SK-N-SH treated with all-trans-retinoic acid at 6 μM for 48 hours (cell line): Measurements from ENCODE around the gene PLEKHF1.

Source experiments
- ATAC-seq: fragments of 200-7000 bp; cut with Tn5 transposase; 3 replicates; pipeline ENCODE4 v1.9.1; 2020; ENCODE audit warnings: mild to moderate bottlenecking, moderate library complexity
- ARNTL ChIP-seq: fragments of 450-650 bp; formaldehyde crosslinking; IDR thresholded peaks from 2 replicates; pipeline ENCODE4 v1.5.0; 2020; ENCODE audit warnings: low read depth, mild to moderate bottlenecking, moderate library complexity, borderline replicate concordance
- BACH2 ChIP-seq: fragments of 250-450 bp; sonication (Bioruptor Pico); IDR thresholded peaks from 2 replicates; pipeline ENCODE4 v1.9.0; 2021; ENCODE audit warnings: mild to moderate bottlenecking, borderline replicate concordance
- CREB5 ChIP-seq: fragments of 250-450 bp; sonication (Bioruptor Pico); IDR thresholded peaks from 2 replicates; pipeline ENCODE4 v1.5.1; 2020; ENCODE audit warnings: low read depth, mild to moderate bottlenecking, moderate library complexity
- CSDC2 ChIP-seq: fragments of 250-450 bp; sonication (Bioruptor Pico); IDR thresholded peaks from 2 replicates; pipeline ENCODE4 v1.5.0; 2020; ENCODE audit warnings: mild to moderate bottlenecking, moderate library complexity
- CSRNP3 ChIP-seq: fragments of 250-450 bp; sonication (Bioruptor Pico); IDR thresholded peaks from 2 replicates; pipeline ENCODE4 v1.5.1; 2021; ENCODE audit warnings: mild to moderate bottlenecking, moderate library complexity
- ESRRG ChIP-seq: fragments of 250-450 bp; sonication (Bioruptor Pico); IDR thresholded peaks from 2 replicates; pipeline ENCODE4 v1.6.1; 2021; ENCODE audit warnings: mild to moderate bottlenecking
- GLIS3 ChIP-seq: fragments of 250-450 bp; sonication (Bioruptor Pico); IDR thresholded peaks from 2 replicates; pipeline ENCODE4 v1.5.0; 2020; ENCODE audit warnings: mild to moderate bottlenecking, moderate library complexity
- ISL1 ChIP-seq: fragments of 250-450 bp; sonication (Bioruptor Pico); IDR thresholded peaks from 2 replicates; pipeline ENCODE4 v2.1.2; 2022; ENCODE audit warnings: mild to moderate bottlenecking, moderate library complexity
- OSR1 ChIP-seq: fragments of 250-450 bp; sonication (Bioruptor Pico); IDR thresholded peaks from 2 replicates; pipeline ENCODE4 v1.8.0; 2022; ENCODE audit warnings: moderate library complexity, mild to moderate bottlenecking, inconsistent platforms
- POU6F1 ChIP-seq: fragments of 250-450 bp; sonication (Bioruptor Pico); IDR thresholded peaks from 2 replicates; pipeline ENCODE4 v1.8.0; 2021; ENCODE audit warnings: low read depth, mild to moderate bottlenecking, moderate library complexity, borderline replicate concordance
- PPARA ChIP-seq: fragments of 250-450 bp; sonication (Bioruptor Pico); IDR thresholded peaks from 2 replicates; pipeline ENCODE4 v1.5.0; 2020; ENCODE audit warnings: mild to moderate bottlenecking, borderline replicate concordance
- RARB ChIP-seq: fragments of 250-450 bp; sonication (Bioruptor Pico); IDR thresholded peaks from 2 replicates; pipeline ENCODE4 v1.8.0; 2021; ENCODE audit warnings: mild to moderate bottlenecking, moderate library complexity
- SNAI2 ChIP-seq: fragments of 250-450 bp; sonication (Bioruptor Pico); IDR thresholded peaks from 2 replicates; pipeline ENCODE4 v1.5.0; 2020; ENCODE audit warnings: mild to moderate bottlenecking, moderate library complexity
- TCF4 ChIP-seq: fragments of 250-450 bp; sonication (Bioruptor Pico); IDR thresholded peaks from 2 replicates; pipeline ENCODE4 v1.8.0; 2021; ENCODE audit warnings: mild to moderate bottlenecking, moderate library complexity, borderline replicate concordance
- TOX ChIP-seq: fragments of 250-450 bp; sonication (Bioruptor Pico); IDR thresholded peaks from 2 replicates; pipeline ENCODE4 v1.8.0; 2021; ENCODE audit warnings: mild to moderate bottlenecking, moderate library complexity, borderline replicate concordance
- TSHZ2 ChIP-seq: fragments of 250-450 bp; sonication (Bioruptor Pico); IDR thresholded peaks from 2 replicates; pipeline ENCODE4 v1.5.0; 2020; ENCODE audit warnings: mild to moderate bottlenecking, moderate library complexity
- ZC3H10 ChIP-seq: fragments of 250-450 bp; sonication (Bioruptor Pico); IDR thresholded peaks from 2 replicates; pipeline ENCODE4 v1.5.1; 2021; ENCODE audit warnings: mild to moderate bottlenecking, moderate library complexity
- ZFP3 ChIP-seq: fragments of 250-450 bp; sonication (Bioruptor Pico); IDR thresholded peaks from 2 replicates; pipeline ENCODE4 v1.5.0; 2020; ENCODE audit warnings: mild to moderate bottlenecking, moderate library complexity
- ZFP30 ChIP-seq: fragments of 450-650 bp; formaldehyde crosslinking; IDR thresholded peaks from 2 replicates; pipeline ENCODE4 v1.5.0; 2022; ENCODE audit warnings: mild to moderate bottlenecking, moderate library complexity
- ZNF565 ChIP-seq: fragments of 450-650 bp; formaldehyde crosslinking; conservative IDR thresholded peaks from 2 replicates; pipeline ENCODE4 v1.5.0; 2020; ENCODE audit warnings: low read depth, mild to moderate bottlenecking, moderate library complexity
- ZNF70 ChIP-seq: fragments of 450-650 bp; formaldehyde crosslinking; IDR thresholded peaks from 2 replicates; pipeline ENCODE4 v1.5.0; 2020; ENCODE audit warnings: mild to moderate bottlenecking, moderate library complexity
- ZNF8 ChIP-seq: fragments of 450-650 bp; formaldehyde crosslinking; IDR thresholded peaks from 2 replicates; pipeline ENCODE4 v1.5.0; 2020; ENCODE audit warnings: mild to moderate bottlenecking, moderate library complexity

PLEKHF1 gene

GRCh38 chr19:29635963-29636362 is 29.3 kb upstream of the PLEKHF1 start:
- ATAC-seq = no peak
- no peak for TF ChIP-seq GLIS3

- no peak for ATAC-seq
- TF ChIP-seq TOX (CRISPR knock-in tag) (no peak), ISL1 (CRISPR knock-in tag) (no peak), CSRNP3 (CRISPR knock-in tag) (no peak), ZNF565 (CRISPR knock-in tag) (no peak), CSDC2 (no peak), ZC3H10 (no peak), GLIS3 (no peak), OSR1 (CRISPR knock-in tag) (no peak), ZNF8 (no peak), ESRRG (CRISPR knock-in tag) (no peak), TSHZ2 (CRISPR knock-in tag) (no peak), PPARA (CRISPR knock-in tag) (no peak), ZFP30 (no peak), SNAI2 (CRISPR knock-in tag) (no peak), TCF4 (CRISPR knock-in tag) (no peak), RARB (no peak), ZFP3 (no peak), ARNTL (CRISPR knock-in tag) (no peak), ZNF70 (CRISPR knock-in tag) (no peak)
Measured at GRCh38 chr19:29636553-29637360, 28.5 kb upstream of the PLEKHF1 start.

GRCh38 chr19:29639086-29639485 is 26.2 kb upstream of the PLEKHF1 start:
- no peak for ATAC-seq
- TF ChIP-seq ZFP30 = no peak
- no peak for TF ChIP-seq TCF4 (CRISPR knock-in tag)
- no peak for TF ChIP-seq ZNF565 (CRISPR knock-in tag)
- TF ChIP-seq CSDC2 = no peak
- TF ChIP-seq RARB = no peak
- no peak for TF ChIP-seq OSR1 (CRISPR knock-in tag)
- TF ChIP-seq POU6F1 (CRISPR knock-in tag) = no peak
- no peak for TF ChIP-seq CREB5 (CRISPR knock-in tag)
- no peak for TF ChIP-seq TSHZ2 (CRISPR knock-in tag)
- no peak for TF ChIP-seq ZFP3
- TF ChIP-seq BACH2 (CRISPR knock-in tag) = no peak
- TF ChIP-seq SNAI2 (CRISPR knock-in tag) = no peak
- TF ChIP-seq ZC3H10 = no peak
